ENCODE results near the gene ZFPL1. TPM values are rescaled to one million over a fixed set of nuclear protein-coding genes. Genes with fewer than 3 reads are reported as not detected.

Gene ZFPL1
- total and polyA plus RNA-seq, 9 of the 15 experiments (the other 6 are each of a cell fraction or from before 2014, with no cell fraction given): 3.7 to 37.5 (median 22.7) TPM

DNA sequence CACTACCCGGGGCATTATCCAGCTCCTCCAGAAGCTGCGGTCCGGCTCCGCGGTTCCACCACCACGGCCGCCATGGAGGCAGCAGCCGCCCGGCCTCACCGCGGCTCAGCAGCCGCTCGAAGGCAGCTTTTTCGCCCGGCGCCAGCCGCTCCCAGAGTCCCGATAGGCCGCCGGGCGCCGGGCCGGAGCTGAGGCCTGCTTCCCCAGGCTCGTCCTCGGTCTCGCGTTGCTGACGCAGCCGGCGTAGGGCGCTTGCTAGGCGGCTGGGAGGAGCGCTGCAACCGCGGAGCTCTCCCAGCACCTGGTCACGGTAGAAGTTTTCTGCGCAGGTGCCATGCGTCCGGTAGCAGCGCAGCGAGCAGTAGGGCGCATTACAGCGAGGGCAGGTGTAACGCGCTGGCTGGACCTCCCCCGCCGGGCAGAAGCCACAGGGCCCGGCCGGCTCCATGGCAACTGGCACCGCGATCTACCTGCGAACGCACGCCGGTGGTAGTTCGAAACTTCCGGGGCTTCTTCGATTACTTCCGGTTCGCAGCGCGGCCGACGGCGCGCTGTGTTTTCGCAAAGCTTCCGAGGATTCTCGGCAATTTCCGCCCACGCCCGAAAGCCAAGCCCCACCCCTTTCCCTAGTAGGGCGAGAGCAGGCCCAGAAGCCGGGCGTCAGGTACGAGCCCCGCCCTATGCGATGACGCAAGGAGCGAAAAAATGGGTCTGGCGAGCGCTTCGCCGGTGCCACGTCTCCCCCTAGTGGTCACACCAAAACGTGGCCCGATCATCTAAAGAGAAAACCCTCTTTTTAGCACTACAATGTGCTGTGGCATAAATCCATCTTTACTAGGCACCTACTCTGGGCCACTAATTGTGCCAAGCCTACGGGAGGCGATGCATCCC, 33.4 kb downstream of the ZFPL1 start, which contains the start of gene ZNHIT2 (continued):
- TF ChIP-seq, protein P1, sequence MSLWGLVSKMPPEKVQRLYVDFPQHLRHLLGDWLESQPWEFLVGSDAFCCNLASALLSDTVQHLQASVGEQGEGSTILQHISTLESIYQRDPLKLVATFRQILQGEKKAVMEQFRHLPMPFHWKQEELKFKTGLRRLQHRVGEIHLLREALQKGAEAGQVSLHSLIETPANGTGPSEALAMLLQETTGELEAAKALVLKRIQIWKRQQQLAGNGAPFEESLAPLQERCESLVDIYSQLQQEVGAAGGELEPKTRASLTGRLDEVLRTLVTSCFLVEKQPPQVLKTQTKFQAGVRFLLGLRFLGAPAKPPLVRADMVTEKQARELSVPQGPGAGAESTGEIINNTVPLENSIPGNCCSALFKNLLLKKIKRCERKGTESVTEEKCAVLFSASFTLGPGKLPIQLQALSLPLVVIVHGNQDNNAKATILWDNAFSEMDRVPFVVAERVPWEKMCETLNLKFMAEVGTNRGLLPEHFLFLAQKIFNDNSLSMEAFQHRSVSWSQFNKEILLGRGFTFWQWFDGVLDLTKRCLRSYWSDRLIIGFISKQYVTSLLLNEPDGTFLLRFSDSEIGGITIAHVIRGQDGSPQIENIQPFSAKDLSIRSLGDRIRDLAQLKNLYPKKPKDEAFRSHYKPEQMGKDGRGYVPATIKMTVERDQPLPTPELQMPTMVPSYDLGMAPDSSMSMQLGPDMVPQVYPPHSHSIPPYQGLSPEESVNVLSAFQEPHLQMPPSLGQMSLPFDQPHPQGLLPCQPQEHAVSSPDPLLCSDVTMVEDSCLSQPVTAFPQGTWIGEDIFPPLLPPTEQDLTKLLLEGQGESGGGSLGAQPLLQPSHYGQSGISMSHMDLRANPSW (CRISPR knock-in tag; IDR thresholded peaks at IDR 0.05): 0 out of 2 replicates have a peak, but pooled peaks have one; percentile 29
- TF ChIP-seq TGIF2 (CRISPR knock-in tag; IDR thresholded peaks at IDR 0.05): peak; percentile 67; the same call in 1 of the 2 replicates
- peak; percentile 47; the same call in 1 of the 2 replicates for TF ChIP-seq HNRNPL (IDR thresholded peaks at IDR 0.05; ENCODE audit: low read depth, low read length)
- TF ChIP-seq POLR2G (IDR thresholded peaks at IDR 0.05; ENCODE audit: low read depth, low read length): peak; percentile 88
- TF ChIP-seq, protein P2, sequence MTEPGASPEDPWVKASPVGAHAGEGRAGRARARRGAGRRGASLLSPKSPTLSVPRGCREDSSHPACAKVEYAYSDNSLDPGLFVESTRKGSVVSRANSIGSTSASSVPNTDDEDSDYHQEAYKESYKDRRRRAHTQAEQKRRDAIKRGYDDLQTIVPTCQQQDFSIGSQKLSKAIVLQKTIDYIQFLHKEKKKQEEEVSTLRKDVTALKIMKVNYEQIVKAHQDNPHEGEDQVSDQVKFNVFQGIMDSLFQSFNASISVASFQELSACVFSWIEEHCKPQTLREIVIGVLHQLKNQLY (CRISPR knock-in tag; conservative IDR thresholded peaks at IDR 0.05): peak in 1 of 2 experiments; percentile 80; a peak in 1 of 4 replicates
- TF ChIP-seq, protein P3, sequence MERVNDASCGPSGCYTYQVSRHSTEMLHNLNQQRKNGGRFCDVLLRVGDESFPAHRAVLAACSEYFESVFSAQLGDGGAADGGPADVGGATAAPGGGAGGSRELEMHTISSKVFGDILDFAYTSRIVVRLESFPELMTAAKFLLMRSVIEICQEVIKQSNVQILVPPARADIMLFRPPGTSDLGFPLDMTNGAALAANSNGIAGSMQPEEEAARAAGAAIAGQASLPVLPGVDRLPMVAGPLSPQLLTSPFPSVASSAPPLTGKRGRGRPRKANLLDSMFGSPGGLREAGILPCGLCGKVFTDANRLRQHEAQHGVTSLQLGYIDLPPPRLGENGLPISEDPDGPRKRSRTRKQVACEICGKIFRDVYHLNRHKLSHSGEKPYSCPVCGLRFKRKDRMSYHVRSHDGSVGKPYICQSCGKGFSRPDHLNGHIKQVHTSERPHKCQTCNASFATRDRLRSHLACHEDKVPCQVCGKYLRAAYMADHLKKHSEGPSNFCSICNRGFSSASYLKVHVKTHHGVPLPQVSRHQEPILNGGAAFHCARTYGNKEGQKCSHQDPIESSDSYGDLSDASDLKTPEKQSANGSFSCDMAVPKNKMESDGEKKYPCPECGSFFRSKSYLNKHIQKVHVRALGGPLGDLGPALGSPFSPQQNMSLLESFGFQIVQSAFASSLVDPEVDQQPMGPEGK (CRISPR knock-in tag; IDR thresholded peaks at IDR 0.05; ENCODE audit: borderline replicate concordance): no peak
- TF ChIP-seq, protein P4, sequence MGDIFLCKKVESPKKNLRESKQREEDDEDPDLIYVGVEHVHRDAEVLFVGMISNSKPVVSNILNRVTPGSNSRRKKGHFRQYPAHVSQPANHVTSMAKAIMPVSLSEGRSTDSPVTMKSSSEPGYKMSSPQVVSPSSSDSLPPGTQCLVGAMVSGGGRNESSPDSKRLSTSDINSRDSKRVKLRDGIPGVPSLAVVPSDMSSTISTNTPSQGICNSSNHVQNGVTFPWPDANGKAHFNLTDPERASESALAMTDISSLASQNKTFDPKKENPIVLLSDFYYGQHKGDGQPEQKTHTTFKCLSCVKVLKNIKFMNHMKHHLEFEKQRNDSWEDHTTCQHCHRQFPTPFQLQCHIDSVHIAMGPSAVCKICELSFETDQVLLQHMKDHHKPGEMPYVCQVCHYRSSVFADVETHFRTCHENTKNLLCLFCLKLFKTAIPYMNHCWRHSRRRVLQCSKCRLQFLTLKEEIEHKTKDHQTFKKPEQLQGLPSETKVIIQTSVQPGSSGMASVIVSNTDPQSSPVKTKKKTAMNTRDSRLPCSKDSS (IDR thresholded peaks at IDR 0.05; ENCODE audit: low read depth, partially characterized antibody): no peak
- TF ChIP-seq TEAD4 (IDR thresholded peaks at IDR 0.05; ENCODE audit: low read length): no peak
- TF ChIP-seq TEAD4 (CRISPR knock-in tag; IDR thresholded peaks at IDR 0.05; ENCODE audit: borderline replicate concordance): peak; percentile 35; the same call in 1 of the 2 replicates
- no peak for TF ChIP-seq NCOA1 (IDR thresholded peaks at IDR 0.05; ENCODE audit: low read depth)
- peak in 1 of 2 experiments; percentile 44; a peak in 2 of 4 replicates for TF ChIP-seq TBL1XR1 (IDR thresholded peaks at IDR 0.05; ENCODE audit: low read length in 2 of 2)
- no peak for TF ChIP-seq LEF1 (IDR thresholded peaks at IDR 0.05)
- no peak for TF ChIP-seq GATAD2B (IDR thresholded peaks at IDR 0.05; ENCODE audit: borderline replicate concordance)
- peak; percentile 92 for TF ChIP-seq SAP30 (IDR thresholded peaks at IDR 0.05; ENCODE audit: borderline replicate concordance, insufficient read depth, low read depth, low read length, poor library complexity, severe bottlenecking)
- TF ChIP-seq MCM2 (IDR thresholded peaks at IDR 0.05; ENCODE audit: low read depth): no peak
- peak; percentile 85 for TF ChIP-seq NR3C1 (CRISPR knock-in tag; IDR thresholded peaks at IDR 0.05)
- TF ChIP-seq C11orf30 (IDR thresholded peaks at IDR 0.05; ENCODE audit: low read depth): peak; percentile 96
- peak; percentile 44; the same call in 1 of the 2 replicates for TF ChIP-seq MEF2A (IDR thresholded peaks at IDR 0.05; ENCODE audit: control insufficient read depth, low read depth, low read length)
- TF ChIP-seq, protein P5, sequence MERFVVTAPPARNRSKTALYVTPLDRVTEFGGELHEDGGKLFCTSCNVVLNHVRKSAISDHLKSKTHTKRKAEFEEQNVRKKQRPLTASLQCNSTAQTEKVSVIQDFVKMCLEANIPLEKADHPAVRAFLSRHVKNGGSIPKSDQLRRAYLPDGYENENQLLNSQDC (CRISPR knock-in tag; IDR thresholded peaks at IDR 0.05): no peak

Measured in K562 (cell line).